ENCODE measurements around the gene DLST. TPM values are rescaled to one million over a fixed set of nuclear protein-coding genes. Genes with fewer than 3 reads are reported as not detected.
A peak's percentile ranks its signal among the peaks of the same experiment; 100 is the strongest.

The DLST gene
- total RNA-seq, 1 experiment from 2014 or later = 71.6 TPM

DNA sequence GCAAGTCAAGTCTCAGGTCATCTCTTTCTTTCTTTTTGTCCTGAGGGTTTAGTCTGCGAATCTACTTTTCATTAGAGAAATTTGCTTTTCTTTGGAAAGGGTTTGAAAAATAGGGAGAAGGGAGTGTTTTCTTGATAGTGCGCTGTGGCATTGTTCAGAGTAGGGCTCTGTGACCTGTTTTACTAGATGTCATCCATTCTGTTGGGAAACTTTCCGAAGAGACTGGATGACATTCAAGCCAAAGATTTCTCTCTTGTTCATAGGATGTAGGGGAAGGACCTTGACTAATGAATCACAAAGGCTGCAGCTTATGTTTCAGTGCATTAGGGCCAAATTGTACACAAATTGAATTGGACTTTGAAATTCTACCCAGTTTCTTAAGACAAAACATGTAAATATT is 14.7 kb downstream of the DLST start:
- DNase-seq (ENCODE audit: low read depth) = no peak

DNA sequence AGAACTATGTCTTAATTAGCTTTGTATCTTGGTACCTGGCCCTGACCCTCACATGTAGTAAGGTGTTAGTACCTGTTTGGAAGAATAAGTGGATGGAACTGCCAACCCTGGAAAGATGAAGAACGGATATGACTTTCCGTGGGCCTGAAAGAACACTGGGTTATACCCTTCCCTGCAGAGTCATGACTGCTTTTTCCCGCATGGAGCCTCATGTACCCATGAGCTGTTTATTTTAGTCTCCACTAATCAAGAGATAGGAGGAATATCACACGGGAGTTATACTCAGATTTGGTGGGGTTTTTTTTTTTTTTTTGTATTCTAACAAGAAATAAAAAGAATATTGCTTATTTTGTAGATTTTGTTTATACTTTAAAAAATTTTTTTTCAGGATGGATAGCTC is 15.9 kb downstream of the DLST start:
- DNase-seq (ENCODE audit: low read depth) = no peak

DNA sequence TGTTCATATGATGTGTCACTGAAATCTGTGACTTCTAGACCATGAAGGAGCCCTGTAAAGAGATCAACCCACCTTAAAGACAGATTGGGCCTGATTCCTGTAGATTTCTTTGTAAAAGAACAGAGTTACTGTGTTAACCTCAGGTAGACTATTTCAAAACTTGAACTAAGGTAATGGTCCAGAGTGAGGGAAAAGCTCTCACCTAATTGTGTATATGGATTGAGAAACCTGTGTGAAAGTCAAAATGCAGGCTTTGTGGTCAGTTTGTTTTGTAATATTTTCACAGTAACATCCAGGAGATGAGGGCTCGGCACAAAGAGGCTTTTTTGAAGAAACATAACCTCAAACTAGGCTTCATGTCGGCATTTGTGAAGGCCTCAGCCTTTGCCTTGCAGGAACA is 16.4 kb downstream of the DLST start:
- no peak for DNase-seq (ENCODE audit: low read depth)

DNA sequence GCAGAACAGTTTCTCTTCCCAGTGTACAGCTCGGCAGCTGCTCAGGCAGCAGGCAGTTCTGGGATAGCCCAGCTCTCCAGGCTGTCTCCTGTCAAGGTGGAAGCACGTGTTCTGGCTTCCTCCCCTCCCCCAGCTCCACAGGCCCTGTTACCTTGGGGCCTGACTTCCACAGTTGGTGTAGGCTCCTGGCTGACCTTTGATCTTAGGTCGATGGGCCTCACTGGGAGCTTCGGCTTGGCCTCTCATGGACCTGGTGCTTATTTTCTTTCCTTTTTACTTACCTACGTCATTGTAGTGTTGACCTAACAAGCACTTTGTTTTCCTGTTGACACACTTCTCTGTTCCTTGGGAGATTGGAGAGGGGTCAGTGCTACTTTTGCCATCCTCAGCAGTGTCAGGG is 17.0 kb downstream of the DLST start:
- DNase-seq (ENCODE audit: low read depth) = no peak

DNA sequence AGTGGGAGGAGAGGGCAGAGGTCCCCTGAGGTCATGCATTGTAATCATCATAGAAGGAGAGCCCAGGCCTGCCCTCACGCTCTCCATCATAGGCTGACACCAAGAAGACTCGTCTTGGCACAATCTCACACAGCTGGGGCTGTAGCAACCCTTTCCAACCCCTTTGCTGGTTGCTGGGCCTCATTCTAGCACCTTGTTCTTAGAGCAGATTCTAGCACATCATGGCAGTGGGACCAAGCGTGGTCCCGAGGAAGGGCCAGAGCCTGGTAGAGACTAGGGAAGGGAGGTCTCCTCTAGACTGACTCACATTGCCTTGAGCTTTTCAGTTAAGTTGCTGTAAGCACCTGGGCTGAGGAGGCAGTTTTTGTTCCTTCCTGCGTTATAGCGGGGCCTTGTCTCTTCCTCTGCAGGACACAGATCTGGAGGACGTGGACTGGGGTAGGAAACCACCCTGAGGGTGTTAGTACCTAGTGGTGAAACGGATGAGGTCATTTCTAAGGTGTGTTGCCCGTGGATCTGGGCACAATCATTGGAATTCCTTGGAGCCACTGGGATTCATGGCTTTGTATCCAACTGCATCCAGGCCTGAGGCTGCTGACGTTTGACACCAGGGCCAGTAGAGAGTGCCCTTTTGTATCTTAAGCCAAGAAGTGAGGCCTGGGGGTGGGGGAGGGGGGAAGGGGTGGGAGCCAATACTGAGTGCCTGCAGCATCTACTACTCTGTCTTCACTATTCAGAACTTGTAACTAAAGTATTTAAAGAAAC is 21.4 kb downstream of the DLST start:
- no peak for DNase-seq (ENCODE audit: low read depth)

DNA sequence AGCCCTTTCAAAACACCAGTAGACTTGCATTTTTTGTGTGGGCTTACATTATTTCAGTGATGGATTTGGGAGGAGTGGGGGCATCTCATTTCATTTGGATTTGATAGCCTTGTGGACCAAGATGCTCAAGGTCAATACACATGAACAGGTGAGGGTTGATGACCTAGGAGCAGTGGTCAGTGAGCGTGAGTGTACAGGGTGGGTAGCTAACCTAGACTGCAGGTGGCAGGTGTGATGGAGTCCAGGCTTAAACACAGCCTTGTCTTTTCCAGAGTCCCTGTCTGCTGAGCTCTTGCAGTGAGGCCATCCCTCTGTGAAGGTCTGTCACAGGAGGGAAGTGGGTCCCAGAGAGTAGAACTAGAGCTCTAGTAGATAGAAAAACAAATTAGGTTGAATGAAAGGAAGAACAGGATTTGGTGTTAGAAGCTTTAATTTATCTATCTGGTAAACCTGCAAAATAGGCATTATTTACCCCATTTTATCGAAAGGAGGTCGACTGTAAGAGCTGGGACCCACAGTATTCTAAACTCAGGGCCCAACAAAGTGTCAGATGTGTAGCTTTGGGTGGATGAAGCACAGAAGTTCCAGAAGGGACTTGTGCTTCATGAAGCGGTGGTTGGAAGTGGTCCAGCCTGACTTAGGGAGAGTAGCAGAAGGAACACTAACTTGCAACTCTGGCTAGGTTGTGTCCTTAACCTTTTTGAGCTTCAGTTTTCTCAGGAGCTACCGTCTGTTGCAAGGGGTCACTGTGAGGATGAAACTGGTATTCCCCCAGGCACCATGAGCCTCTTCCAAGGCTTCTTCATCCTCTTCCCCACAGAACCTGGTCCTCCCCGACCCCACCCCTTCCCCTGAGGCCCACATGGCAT is 23.2 kb downstream of the DLST start:
- DNase-seq (ENCODE audit: low read depth) = no peak

DNA sequence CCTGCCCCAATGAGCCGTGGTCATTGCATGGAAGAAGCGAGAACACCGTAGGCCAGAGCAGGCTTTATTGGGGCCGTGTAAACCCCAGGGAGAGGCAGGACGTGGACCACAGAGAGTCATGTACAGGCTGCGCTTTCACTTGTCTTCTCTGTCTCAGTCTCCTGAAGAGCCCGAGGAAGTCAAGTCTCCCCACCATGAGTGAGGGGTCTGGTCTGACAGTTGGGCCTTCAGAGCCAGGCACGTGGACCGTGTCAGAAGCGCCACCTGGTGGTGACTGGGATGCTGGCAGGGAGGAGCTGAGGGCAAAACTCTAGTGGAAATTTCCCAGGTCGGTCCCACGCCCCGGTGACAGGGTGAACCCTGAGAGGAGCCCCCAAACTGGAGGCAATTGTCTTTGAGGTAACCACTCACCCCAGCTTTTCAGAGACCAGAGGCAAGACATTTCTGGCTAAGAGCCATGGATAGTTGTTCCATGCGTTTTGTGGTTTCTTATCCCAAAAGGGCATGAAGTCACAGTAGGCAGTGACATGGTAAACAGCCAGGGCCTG is 24.0 kb downstream of the DLST start:
- peak; percentile 40 for DNase-seq (ENCODE audit: low read depth)

DNA sequence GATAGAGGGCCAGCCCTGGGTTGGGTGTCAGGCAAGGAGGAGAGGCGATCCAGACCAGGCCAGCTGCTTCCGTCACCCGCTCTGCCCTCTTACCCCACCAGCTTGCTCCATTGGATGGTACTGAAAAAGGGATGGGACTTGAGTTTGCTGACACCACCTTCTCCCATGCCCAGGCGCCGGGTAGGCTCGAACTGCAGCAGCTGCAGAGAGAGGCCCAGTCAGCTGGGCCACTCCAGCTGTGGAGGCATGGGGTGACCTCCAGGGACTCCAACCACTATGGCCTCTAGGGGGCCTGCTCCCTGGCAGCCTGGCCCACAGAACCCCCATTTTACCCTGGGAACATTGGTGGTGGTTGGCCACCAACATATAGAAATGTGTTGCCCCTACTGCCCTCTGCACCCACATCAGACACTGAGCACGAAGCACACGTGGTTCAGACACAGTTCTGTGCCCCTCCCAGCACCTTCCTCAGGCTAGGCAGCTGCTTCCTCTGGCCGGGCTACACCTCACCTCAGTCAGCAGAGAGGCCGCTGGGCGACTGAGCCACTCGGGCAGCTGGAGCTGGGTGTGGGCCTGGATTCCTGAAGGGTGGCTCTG is 25.3 kb downstream of the DLST start:
- DNase-seq (ENCODE audit: low read depth) = peak; percentile 51

DNA sequence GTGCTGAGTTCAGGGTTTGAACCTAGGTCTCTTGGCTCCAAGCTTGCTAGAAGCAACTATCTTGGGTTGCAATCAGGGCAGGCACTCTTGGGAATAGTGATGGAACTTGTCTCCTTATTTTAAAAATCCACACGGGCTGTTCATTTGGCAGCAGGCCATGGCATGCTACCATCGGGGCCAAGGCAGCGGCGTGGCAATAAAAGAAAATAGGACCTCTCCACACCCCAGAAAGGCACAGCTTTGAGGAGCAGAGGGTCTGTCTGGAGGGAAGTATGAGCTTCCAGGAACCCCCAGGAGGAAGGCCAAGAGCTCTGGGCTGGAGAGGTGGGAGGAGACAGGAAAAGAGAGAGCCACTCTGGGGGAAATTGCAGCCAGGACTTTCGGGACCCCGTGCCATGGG is 26.0 kb downstream of the DLST start:
- no peak for DNase-seq (ENCODE audit: low read depth)

DNA sequence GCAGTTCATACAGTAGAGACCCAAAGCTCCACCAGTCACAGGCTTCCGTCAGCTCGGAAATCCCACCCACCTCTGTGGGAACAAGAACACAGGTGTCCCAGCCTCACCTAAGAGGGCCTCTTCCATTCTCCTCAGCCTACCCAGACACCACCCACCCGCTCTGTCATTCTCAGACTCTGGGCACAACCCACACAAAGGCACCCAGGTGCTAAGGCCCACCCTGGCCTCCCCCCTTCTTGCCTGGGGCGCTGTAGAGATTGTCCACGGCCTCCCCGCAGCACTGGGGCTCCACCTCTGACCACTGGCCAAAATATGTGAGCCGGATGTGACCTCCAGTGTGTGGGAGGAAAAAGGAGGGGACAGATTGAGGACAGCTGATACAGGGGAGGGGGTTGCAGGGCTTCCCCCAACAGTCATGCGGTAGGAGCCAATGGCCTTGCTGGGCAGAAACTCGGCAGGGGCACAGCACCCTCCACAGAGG is 27.2 kb downstream of the DLST start:
- no peak for DNase-seq (ENCODE audit: low read depth)

DNA sequence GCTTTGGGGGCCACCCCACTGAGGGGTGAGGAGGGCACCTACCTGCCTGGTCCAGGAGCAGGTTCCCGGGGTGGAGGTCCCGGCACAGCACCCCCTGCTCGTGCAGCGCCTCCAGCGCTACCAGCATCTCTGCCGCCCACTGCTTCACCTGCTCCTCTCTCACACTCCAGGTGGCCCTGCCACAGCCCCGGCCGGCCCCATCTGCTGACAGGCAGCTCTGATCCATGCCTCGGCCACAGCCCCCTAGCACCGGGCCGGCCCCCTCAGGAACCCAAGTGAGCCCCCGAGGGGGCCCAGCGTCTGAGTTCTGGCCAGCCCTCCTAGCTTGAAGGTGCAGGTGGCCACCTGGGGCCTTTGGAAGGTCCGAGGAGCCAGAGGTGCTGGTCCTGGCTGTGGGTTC is 27.8 kb downstream of the DLST start:
- DNase-seq (ENCODE audit: low read depth) = no peak

DNA sequence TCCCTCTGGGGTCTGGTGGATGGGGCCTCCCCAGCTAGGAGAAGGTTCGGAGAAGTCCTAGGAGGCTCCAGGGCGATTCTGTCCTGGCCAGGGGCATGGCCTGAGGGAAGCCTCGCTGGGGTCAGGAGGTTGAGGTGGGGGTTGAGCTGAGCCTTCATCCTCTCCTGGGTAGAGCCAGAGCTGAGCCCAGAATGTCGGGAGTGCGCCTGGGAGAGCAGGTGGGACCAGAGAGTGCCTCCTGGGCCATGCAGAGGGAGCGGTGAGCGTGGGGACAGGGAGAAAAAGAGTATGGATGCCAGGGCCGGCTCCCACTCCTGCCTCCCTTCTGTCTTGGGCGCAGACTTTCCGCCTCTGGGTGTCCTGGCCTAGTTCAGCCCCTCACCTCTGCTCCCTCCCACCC is 28.2 kb downstream of the DLST start:
- DNase-seq (ENCODE audit: low read depth) = no peak

DNA sequence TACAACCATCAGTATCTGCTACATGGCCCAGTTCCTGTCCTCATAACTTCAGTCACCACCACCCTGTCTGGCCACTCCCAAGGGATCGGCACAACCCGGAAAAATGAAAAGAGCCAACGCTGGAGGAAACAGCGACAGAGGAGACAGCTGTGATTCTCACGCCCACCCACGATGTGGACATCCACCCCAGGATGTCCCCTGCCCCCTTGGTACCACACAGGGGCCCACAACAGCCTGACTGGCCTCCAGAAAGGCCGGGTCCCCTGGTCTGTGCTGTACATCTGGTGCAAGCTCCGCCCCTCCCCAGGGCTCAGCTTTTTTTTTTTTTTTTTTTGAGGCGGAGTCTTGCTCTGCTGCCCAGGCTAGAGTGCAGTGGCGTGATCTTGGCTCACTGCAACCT is 28.8 kb downstream of the DLST start:
- no peak for DNase-seq (ENCODE audit: low read depth)

DNA sequence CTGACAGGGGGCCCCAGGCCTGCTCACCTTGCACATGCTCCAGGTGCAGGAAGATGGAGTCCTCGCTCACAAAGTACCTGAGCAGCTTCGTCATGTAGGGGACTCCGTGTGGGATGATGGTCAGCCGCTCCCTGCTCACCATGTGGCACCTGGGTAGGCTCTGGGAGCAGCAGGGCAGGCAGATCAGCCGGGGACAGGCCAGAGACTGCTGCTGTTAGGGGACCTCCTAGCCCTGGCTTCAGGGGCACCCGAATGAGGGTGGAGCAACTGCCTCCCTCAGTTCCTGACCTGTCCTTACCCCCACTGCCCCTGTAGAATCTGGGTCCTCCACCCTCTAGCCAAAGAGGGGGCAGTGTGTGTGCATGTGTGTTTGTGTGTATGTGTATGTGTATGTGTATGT is 29.5 kb downstream of the DLST start:
- no peak for DNase-seq (ENCODE audit: low read depth)

DNA sequence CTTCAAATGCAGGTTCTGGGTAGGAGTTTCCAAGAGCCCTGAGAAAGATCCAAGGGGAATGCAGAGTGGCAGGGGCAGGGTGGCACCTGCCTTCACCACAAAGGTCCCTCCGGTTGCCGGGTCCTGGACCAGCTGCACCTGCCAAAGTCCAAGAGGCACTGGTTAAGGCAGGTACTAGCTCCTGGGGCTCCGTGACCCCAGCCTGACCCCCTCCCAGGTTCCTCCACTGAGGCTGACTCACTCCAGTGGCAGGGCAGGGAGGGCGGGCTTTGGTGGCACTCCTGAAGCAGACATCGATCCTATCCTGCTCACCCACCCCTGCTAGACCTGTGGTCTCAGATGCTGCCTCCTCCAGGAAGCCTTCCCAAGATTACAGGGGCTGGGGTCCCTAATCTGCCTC is 30.0 kb downstream of the DLST start:
- no peak for DNase-seq (ENCODE audit: low read depth)

DNA sequence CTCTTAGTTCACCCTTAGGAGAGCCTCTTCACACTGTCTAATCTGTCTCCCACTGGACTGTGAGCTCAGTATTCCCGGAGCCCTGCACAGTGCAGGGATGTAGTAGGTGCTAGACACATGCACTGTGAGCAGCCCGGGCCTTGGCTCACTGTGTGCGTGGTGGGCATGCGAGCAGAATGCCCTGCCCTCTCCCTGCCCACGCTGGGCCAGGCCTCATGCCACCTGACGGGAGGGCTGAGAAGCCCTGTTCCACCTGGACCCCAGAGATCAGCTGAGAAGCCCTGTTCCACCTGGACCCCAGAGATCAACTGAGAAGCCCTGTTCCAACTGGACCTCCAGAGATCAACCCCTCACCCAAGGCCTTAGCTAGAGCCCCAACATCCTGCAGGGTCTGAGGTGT is 30.4 kb downstream of the DLST start:
- no peak for DNase-seq (ENCODE audit: low read depth)

DNA sequence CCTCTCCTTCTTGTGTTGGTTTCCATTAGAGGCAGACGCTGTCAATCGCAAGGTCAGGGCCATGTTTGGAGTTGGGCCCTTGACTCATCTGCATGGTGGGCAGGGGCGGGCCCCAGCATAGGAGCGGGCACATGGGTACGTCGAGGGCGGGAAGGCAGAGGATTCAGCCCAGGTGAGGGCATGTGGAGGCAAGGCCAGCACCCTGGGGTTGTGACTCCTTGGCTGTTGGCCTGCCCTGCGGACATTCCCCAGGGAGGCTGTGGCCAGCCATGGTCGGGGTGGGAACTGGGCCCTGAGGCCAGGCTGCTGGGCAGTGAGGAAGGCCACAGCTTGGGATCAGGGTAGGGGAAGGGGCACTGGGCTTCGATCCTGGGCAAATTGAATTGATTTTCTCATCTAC is 31.1 kb downstream of the DLST start:
- no peak for DNase-seq (ENCODE audit: low read depth)

DNA sequence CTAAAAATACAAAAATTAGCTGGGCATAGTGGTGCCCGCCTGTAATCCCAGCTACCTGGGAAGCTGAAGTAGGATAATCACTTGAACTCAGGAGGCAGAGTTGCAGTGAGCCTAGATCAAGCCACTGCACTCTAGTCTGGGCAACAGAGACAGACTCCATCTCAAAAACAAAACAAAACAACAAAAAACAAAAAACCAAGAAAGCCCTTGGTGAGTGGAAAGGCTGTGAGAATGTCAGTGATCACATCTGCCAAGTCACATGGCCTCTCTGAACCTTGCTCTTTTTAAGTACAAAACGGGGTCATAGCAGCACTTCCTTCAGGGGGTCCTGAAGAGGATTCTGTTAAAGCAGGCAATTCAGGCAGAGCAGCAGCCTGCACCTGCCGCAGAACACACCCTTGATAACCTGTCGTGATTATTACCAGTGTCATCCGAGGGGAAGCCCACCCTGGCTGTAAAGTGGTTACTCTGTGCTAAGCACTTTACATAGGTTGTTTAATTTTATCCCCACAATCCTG is 31.7 kb downstream of the DLST start:
- DNase-seq (ENCODE audit: low read depth) = no peak

DNA sequence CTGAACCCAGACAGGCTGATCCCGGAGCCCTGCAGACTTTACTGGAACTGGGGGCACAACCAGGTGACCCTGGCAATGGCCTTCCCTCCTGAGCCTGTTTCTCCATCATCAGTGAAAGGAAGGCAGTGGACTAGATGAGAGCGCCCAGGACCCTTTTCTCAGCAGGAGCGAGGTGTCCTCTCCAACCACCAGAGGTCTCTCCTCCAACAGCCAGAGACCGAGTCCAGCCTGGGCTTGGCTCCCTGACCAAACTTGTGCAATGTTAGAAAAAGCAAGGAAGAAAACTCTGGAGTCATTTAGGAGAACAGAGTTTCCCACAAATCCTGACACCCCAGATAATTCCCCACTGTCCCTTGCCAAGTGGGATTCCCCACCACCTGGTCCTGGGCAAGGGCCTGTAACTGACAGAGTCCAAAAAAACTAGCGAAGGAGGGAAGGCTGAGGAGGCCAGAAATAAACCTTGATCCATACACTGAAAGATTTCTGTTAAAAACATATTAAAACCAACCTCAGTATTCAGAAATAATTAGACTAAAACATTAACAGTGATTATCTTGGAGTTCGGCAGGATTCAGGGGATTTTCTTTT is 32.4 kb downstream of the DLST start:
- peak; percentile 79 for DNase-seq (ENCODE audit: low read depth)

DNA sequence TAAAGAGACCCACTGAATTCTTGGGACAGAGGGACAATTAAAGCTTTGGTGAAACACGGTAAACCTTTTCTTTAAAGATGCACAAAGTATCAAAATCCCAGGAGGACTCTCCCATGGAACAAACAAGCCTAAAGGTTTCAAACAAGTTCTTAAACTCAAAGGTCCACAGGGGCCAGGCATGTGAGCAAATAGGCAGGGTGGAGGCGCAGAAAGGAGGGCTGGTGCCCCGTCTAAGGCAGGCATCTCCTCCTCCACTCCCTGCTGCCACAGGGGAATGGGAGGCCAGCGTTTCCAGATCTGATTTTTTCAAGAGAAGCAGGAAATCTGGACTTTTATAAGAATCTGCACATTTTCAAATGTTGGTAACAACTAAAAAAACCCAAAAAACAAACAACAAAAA is 33.7 kb downstream of the DLST start:
- DNase-seq (ENCODE audit: low read depth) = no peak

DNA sequence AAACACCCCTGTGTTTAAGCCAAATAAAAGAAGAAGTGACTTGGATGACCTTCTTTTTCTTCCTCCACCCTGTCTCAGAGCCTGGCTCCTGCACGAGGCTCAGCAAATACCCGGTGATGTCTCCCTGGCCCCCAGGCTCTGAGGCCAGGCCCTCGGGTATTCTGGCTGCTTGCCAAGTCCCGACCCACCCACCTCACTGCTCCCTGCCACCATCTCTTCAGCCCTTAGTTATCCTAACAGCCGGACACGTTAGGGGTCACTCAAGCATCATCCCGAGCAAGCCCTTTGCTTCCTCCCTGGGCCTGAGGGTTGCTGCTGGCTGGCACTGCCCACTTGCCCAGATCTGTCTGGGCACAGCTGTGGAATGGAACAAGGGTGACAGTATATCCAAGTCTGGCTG is 34.1 kb downstream of the DLST start:
- no peak for DNase-seq (ENCODE audit: low read depth)

DNA sequence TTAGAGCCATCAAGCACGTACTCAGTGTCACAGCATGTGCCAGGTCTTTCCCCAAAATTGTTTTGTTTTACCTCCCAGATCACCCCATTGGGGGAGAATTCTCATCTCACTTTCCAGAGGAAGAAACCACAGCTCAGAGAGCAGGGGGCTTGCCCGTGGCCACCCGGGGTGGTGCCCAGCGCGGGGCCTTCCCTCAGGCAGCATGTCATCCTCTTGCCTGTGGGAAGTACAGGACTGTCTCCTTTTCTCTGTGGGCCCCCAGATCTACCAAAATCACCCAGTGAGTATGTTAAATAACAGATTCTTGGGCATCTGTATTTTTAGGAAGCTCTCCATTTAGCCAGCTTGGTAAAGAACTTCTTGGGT is 35.4 kb downstream of the DLST start:
- DNase-seq (ENCODE audit: low read depth) = no peak
